ENCODE results near the gene NECTIN4.
"Not testable (repeated sequence)": the region's sequence is repeated elsewhere in the genome, so short reads cannot be mapped to it uniquely, and the experiment has no call there.

NECTIN4 gene

DNA sequence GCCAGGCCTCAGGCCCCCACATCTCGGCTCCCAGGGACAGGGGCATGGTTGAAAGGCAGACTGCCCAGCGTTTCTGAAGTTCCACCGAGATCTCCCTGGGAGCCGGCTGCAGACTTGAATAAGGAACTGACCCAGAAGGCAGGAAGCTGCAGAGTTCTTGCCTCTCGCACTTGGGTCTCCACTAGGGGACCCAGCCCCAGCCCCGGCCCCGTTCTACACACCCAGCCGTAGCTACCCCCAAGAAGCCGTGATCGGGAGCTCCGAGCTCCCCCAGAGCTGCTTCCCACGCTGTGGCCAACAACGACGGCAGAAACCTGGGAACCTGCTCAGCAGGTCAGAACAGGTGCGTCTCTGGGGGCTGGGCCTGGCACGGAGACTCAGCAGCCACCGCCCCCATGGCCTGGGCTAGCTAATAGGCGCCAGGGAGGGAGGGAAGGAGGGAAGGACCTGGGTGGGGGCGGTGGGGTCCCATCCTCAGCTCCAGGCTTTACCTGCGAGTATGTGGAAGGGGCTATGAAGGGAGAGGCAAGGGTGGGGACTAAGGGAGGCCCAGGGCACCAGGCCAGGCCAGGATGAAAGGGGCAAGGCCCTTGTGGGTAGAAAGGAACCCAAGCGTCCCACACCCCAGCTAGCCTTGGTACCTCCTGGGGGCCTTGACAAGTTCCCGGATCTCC lies at the start of gene NECTIN4:
Gene NECTIN4 (minus strand): TSS at position 308 of the 674 bp plus-strand sequence. CDS start 262 bp downstream, at position 46.
- DNase-seq (ENCODE audit: low spot score): no peak

DNA sequence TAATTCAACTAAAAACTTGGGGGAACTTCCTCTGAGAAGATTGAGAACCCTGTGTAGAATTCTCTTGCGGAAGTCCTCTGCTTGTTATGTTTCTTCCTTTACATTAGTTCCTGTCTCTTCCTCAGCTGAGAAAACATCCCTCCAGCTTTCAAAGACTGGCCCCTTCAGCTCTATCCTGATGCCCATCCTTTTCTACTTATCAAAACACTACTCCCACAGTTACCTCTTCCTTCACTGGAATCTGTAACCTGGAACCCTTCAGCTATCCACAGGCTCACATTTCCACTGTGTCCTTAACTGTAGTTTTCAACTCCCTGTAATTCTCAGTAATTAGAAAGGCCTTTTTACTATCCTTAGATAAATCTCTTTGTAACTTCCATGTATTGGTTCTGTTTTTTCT lies 49.1 kb upstream of the NECTIN4 start:
- DNase-seq (ENCODE audit: low spot score): no peak

DNA sequence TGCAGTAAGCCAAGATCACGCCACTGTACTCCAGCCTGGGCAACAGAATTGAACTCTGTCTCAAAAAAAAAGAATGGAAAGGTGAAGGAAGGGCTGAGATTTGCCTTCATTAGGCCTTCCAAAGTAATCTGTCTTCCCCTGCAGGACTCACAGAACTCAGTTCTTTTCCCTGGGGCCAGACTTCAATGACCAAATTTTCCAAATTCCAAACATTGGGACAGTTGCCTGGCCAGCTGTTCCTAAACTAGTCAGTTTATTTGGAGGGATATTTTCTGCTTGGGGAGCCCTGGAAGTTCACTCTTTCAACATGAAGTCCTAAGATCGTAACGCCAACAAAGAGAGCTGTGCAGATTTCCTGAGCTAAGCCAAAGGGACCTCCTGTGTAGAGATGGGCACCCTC lies 48.5 kb upstream of the NECTIN4 start:
- no peak for DNase-seq (ENCODE audit: low spot score)

DNA sequence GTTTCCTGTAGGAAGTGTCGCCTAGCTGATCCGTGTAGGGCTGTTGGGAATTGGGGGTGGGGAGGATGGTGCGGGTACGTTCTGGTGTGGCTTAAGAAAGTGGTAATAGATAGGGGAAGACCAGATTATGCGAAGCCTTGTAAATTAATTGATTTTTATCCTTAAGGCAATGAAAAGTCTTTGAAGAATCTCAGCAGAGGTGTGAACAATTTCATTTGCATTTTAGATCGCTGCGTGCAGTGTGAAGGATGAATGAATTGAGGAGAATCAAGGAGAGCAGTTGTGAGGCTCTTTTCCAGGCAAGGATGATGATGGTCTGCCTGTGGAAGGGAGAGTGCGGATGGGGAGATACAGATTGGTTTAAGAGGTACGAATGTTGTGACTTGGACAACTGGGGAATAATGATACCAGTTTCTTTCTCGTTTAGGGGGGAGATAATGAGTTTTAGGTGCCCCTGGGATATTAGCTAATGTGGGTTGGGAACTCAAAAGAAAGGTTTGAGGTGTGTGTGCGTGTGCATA lies 43.9 kb upstream of the NECTIN4 start:
- DNase-seq (ENCODE audit: low spot score): no peak

DNA sequence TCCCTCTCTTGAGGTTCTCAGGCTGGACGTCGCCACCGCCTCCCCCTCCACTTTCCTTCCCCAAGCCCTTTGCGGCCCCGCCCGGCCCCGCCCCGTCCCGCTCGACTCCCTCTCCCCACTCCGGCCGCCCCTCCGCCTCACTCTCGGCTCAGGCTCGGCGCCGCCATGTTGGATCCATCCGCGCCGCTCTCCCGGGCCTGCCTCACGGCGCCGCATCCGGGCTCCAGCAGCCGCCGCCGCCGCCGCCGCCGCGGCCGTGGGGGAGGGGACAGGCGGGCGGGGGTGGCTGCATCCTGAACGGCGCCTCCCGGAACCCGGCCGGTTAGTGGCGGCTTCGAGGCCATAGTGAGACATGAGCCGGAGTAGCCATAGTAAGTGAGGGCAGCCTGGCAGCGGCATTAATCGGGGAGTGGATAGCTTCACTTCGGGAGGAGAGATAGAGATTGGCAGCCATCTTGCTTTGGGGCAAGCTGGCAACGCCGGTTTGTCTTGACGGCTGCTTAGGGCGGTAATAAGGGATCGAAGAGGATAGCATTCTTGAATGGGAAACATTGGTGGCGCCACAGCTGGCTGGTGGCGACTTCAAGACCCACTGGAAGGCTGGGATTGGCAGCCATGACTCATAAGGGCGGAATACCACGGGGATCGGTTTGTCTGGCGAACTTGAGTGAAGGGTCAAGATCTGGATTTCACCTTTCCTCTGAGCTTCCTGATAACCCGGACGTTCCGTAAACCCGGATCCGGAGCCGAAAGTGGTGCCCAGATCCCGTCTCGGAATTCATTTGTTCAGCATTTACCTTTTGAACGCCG lies 43.3 kb upstream of the NECTIN4 start, which contains the start of gene DEDD:
Gene DEDD (minus strand): TSS at position 258 of the 810 bp plus-strand sequence. CDS start 8,205 bp downstream, outside the sequence.
- peak; percentile 96 for DNase-seq (ENCODE audit: low spot score)

DNA sequence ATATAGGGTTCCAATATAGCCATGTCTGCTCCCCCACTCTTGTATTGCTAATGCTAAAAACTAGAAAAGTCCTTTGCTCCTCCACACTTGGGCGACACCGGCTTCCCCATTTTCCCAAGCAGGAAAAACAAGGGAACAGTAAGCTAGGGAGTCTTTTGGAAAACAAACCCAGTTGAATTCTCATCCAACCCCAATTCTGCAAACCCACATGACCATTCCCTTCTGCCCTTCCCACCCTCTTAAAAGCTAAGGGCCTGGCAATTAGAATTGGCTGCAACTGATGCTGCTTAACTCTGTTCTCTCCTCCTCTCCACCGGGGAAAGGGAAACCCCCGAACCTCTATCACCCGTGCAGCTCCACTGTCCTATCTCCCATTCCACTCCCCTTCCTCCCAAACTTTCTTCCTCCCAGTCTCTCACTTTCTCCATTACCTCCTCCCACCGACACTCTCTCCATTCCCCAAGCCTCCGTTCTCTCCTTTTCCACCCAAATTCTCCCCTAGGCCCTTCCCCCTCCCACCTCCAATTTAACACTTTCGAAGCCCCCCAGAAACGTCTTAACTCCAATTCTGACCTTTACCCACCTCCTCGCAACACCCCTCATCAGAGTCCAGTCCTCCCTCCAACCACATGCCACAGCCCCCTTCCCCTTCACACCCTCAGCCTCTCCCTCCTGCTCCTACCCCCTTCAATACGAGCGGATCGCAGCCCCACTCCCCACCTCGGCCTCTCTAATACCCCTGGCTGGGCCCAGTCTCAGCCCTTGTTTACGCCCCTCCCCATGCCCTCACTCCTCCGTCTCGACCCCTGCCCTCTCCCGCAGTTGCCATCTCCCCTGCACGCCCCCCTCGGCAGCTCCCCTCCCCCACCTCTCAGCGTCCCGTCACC lies 42.4 kb upstream of the NECTIN4 start:
- peak; percentile 22 for DNase-seq (ENCODE audit: low spot score)

DNA sequence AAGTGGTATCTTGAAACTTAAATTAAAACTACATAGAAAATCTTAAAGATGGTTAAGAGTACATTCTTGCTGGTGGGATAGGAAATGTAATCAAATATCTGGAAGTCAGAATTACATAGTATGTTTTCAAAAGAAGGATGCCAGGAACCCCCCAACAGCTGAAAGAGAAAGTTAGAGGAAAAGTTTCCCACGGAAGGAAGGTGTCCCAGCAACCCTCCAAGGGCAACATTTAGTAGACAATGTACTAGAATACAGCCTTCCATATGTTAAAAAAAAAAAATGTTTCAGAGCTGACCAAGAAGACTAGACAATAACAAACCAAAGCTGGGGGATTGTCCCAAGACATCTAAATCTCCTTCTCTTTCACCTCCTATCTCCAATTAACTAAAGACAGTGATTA lies 40.9 kb upstream of the NECTIN4 start:
- DNase-seq (ENCODE audit: low spot score): no peak

DNA sequence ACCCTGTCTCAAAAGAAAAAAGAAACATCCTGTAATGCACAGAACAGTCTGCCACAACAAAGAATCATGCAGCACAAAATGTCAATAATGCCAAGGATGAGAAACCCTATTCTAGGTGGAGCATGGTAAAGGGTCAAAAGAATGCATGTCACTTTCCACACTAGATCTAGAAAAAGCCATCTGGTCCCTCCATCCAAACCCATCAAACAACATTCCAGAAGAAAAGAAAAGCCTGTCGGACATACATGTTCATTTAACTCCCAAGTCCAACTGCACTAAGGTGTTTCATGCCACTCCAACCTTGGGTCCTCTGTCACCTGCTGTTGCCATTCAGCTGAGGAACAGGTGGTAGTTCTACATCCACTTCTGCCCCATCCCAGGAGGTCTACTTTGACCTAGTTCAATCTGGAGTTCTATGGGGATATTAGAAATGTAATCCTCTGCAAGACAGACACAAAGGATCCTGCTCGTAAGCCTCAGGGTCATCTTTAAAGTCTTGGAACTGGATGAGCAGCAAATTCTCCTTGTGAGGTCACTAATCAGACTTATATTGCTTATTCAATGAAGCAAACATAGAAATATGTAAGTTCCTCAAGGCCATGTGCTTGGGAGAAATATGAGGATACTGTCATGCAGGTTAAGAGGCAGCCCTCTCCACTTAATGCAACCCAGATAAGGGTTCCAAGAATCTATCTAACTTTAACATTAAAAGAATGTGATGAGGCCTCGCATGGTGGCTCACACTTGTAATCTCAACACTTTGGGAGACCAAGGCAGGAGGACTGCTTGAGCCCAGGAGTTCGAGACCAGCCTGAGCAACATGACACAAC lies 39.4 kb upstream of the NECTIN4 start:
- no peak for DNase-seq (ENCODE audit: low spot score)

DNA sequence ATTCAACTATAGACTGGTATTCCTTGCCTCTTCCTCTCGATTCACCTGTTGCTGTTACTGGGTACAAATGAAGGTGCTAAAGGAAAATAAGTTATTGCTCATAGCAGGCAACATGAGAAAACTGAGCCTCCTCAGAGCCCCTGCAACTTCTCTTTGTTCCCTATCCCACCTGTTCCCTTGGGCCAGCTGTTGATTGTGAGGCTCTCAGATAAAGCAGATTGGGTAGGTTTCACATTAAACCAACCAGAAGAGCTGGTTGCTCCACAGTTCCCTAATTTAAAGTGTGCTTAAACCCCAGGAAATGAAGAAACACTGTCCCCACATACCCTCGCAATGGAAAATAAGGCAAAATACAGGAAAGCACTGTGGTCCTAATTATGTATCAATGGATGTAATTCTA lies 38.3 kb upstream of the NECTIN4 start:
- no peak for DNase-seq (ENCODE audit: low spot score)

DNA sequence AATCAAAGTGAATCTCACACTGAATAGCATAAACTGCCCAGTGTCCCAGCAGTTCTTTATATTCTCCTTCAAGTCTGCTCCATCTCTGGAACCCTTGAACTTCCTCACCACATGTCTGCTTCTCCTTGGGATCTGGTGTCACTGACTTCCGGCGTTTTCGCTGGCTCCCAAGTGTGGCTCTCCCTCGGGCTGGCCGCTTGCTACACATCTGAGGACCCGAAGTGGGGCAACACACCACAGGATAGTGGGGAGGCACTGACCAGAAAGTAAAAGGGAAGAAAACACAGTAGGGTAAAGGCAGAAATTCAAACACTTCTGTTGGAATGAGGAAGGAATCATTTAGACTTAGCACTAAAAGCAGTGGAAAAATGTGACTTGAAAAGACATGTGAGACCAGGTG lies 33.6 kb upstream of the NECTIN4 start:
- DNase-seq (ENCODE audit: low spot score): no peak

DNA sequence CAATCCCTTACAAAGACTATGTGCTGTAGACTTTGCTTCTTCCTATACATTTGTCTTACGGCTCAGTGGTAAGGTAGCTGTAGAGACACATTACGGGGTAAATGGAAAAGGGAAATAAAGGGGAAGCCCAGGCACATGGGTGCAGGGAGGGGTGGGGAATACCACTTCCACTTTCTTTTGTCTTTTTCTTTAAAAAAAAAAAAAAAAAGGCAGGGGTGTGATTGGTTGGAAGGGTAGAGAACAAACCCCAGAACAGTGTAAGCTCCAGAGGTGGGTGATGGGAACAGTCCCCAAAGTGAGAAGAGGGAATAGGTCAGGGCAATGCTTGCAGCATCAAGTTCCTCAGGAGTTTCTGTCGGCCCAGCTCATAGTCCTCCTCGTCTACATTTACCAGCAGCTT lies 32.5 kb upstream of the NECTIN4 start:
- no peak for DNase-seq (ENCODE audit: low spot score)

DNA sequence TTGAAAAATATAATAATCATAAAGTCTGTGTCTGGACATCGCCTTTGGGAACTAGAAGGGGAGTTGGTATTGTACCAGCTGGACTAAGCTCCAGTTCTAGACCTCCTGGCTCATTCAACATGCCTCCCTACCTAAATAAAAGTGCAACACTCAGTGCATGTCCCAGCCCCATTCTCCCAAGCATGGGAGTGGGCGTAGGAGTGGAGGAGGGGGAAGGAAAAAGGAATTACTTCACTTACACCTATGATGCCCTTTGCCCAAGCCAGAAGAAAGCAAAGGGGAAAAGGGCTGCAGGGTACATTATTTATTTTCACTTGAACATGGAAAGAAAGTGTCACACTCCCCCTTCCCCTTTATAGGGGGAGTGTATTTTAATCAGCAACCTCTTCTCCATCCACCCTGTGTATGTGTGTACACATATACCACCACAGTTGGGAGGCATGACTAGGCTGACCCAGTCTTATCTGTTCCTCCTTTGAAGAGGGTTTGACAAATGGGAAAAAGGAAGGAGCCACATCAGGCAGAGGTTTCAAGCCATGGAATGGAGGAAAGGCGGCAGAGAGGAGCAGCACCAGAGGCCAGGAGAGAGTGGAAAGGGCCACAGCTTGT lies 31.8 kb upstream of the NECTIN4 start:
- DNase-seq (ENCODE audit: low spot score): no peak

DNA sequence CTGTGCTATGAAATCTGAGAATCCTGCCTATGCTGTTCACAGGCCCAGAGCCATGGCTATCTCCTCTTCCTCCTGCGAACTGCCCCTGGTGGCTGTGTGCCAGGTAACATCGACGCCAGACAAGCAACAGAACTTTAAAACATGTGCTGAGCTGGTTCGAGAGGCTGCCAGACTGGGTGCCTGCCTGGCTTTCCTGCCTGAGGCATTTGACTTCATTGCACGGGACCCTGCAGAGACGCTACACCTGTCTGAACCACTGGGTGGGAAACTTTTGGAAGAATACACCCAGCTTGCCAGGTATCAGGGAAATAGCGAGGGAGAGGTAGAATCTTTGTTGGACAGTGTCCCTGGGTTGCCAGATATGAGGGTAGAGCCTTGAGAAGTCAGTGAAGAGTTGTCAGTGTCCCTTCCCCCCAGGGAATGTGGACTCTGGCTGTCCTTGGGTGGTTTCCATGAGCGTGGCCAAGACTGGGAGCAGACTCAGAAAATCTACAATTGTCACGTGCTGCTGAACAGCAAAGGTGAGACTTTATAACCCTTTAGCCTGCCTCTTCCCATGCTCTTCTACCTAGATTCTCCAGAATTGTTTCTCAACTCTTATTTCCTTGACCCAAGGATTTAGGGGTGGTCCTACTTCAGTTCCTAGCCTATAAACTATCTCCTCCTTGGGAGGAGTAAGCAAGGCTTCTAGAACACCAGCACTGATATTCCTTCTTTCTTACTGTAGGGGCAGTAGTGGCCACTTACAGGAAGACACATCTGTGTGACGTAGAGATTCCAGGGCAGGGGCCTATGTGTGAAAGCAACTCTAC lies 29.9 kb upstream of the NECTIN4 start:
- DNase-seq (ENCODE audit: low spot score): peak; percentile 74

DNA sequence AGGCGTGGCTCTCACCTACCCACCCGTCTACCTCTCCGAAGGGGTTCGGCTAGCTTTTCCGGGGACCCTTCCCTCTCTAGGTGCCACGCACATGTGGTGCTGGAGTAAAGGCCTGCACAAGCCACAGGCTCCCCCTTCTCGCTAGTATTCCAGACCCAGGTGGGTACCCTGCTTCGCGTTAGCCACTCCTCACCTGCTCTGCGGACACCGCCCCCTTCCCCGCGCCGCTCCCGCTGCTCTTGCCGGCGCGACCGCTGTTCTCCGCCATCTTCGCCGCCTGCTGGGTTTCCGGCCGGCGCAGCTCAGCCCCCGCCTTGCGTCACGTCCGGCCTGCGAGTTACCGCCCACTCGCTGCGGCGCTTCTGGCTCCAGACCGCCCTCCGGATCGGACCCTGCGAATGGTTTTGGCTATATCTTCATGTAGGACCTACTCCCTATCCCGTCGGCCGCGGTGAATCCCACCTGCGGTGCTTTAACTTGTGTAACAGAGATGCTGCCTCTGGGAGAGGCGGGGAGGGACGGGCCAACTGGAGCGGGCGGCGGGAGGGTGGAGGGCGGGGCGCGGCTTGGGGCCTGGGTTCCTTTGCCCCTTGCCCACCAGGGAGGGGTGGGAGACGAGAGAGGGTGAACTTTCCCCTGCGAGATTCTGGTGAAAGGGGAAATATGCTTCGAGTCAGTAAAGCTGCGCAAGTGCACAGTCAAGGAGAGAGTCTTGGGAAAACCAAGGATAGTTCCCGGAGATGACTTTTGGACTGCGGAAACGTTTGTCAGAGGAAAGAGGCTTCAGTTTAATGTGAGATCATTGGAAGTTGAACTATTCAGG lies 28.6 kb upstream of the NECTIN4 start, which contains the start of the genes NIT1 and PFDN2:
Gene NIT1 (plus strand): TSS at position 347 of the 823 bp plus-strand sequence. CDS start 72 bp downstream, at position 419.
Gene PFDN2 (minus strand): TSS at position 279 of the 823 bp plus-strand sequence. CDS start 11 bp downstream, at position 268.
- peak; percentile 83 for DNase-seq (ENCODE audit: low spot score)

DNA sequence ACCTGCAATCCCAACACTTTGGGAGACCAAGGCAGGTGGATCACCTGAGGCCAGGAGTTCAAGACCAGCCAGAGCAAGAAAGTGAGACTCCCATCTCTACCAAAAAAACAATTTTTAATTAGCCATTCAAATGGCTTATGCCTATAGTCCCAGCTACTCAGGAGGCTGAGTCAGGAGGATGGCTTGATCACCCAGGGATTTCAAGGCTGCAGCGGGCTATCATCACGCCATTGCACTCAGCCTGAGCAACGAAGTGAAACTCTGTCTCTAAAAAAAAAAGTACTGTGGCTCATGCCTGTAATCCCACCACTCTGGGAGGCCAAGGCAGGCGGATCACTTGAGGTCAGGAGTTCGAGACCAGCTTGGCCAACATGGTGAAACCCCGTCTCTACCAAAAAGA lies 26.6 kb upstream of the NECTIN4 start:
- not testable (repeated sequence) for DNase-seq (ENCODE audit: low spot score)

DNA sequence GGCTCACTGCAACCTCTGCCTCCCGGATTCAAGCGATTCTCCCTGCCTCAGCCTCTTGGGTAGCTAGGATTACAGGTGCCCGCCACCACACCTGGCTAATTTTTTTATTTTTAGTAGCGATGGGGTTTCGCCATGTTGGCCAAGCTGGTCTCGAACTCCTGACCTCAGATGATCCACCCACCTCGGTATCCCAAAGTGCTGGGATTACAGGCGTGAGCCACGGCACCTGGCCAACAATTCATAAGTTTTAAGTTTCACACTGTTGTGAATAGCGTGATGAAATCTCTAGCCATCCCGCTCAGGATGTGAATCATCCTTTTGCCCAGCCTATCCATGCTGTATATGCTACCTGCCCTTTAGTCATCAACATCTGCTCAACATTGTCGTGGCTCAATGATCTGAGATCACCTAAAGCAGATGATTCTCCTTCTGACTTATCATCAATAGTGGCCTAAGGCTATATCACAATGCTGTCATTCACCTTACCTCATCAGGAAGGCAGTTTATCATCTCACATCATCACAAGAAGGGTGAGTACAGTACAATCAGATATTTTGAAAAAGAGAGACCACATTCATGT lies 25.9 kb upstream of the NECTIN4 start:
- DNase-seq (ENCODE audit: low spot score): peak; percentile 48

DNA sequence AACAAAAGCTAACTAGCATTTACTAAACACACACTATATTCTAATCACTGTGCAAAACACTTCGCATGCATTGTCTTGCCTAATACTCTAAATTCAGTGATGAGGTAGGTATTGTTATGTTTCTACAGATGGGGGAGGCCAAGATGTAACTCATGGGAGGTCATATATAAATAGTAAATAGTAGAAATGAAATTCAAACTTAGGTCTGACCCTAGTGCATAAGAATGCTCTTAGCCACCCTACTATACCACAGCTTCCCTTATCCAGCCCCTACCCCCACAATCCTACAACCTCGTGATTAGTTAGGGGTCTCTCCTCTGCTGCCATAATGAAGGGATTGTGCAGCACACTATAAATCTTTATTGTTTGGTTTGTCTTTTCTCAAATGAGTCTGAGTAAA lies 25.2 kb upstream of the NECTIN4 start:
- no peak for DNase-seq (ENCODE audit: low spot score)

DNA sequence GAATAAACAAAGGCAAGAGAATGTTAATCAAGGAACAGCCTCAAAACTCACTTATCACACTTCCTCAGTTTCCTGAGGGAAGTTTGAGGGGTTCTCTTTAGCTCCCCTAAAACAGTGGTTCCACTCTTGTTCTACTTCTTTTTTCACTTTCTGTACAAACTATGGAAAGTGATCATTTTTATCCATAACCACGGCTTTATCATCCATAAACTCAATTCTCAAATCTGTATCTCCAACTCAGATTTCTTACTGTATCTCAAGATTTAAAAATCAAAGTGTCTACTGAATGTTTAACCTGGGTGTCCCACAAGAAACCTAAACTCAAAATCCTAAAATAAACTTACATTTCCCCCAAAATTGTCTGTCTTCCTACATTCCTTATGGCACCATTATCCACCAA lies 24.6 kb upstream of the NECTIN4 start:
- no peak for DNase-seq (ENCODE audit: low spot score)

Data from kidney capillary endothelial cell (primary cell).